ENCODE data around the gene BOLA3.
"Not testable (repeated sequence)": the region's sequence is repeated elsewhere in the genome, so short reads cannot be mapped to it uniquely, and the experiment has no call there.

The BOLA3 gene

GRCh38 chr2:74147727-74148456, at the start of gene BOLA3:
BOLA3 (minus strand) TSS chr2:74147912; CDS start chr2:74147874, 38 bp downstream.
- peak; percentile 86 for DNase-seq

- no peak for DNase-seq
These were observed 49.3 kb upstream of the BOLA3 start for GRCh38 chr2:74197049-74197448.

- no peak for DNase-seq
These were observed 47.1 kb upstream of the BOLA3 start for GRCh38 chr2:74194799-74195198.

- no peak for DNase-seq
These were observed 44.1 kb upstream of the BOLA3 start for GRCh38 chr2:74191596-74192380.

- no peak for DNase-seq
These were observed 41.0 kb upstream of the BOLA3 start for GRCh38 chr2:74188696-74189095.

- no peak for DNase-seq
These were observed 40.4 kb upstream of the BOLA3 start for GRCh38 chr2:74188018-74188601.

- not testable (repeated sequence) for DNase-seq
These were observed 39.0 kb upstream of the BOLA3 start for GRCh38 chr2:74186706-74187105.

GRCh38 chr2:74186038-74186437, 38.3 kb upstream of the BOLA3 start:
- DNase-seq: peak; percentile 32

- DNase-seq: no peak
These were observed 36.2 kb upstream of the BOLA3 start for GRCh38 chr2:74183878-74184277.

GRCh38 chr2:74181739-74182138, 34.0 kb upstream of the BOLA3 start:
- DNase-seq: peak; percentile 70

- DNase-seq: no peak
These were observed 31.6 kb upstream of the BOLA3 start for GRCh38 chr2:74179063-74179865.

GRCh38 chr2:74178211-74179062, 30.7 kb upstream of the BOLA3 start, which contains the start of gene MOB1A:
MOB1A (minus strand) TSS chr2:74178879; CDS start chr2:74178674, 205 bp downstream.
- DNase-seq: peak; percentile 97

- no peak for DNase-seq
These were observed 30.0 kb upstream of the BOLA3 start for GRCh38 chr2:74177696-74178095.

- DNase-seq: no peak
These were observed 27.2 kb upstream of the BOLA3 start for GRCh38 chr2:74174909-74175308.

GRCh38 chr2:74168739-74169138, 21.0 kb upstream of the BOLA3 start:
- DNase-seq: no peak

GRCh38 chr2:74164761-74165160, 17.0 kb upstream of the BOLA3 start:
- no peak for DNase-seq

GRCh38 chr2:74162951-74163350, 15.2 kb upstream of the BOLA3 start:
- DNase-seq: no peak

GRCh38 chr2:74155830-74156229, 8.1 kb upstream of the BOLA3 start:
- no peak for DNase-seq

GRCh38 chr2:74152954-74153353, 5.2 kb upstream of the BOLA3 start:
- DNase-seq: no peak

GRCh38 chr2:74149570-74150319, 2.0 kb upstream of the BOLA3 start:
- no peak for DNase-seq

- no peak for DNase-seq
These were observed 1.5 kb upstream of the BOLA3 start for GRCh38 chr2:74149247-74149525.

Measured in midbrain (tissue), 1 donor.